ENCODE measurements around the gene WRAP53.

WRAP53 gene

GRCh38 chr17:7704601-7705268 is 16.5 kb downstream of the WRAP53 start, which contains the start of gene EFNB3:
Gene EFNB3 (plus strand): TSS chr17:7705202. CDS start chr17:7705599, 397 bp downstream.
- Histone ChIP-seq H3K36me3 (ENCODE audit: control insufficient read depth, insufficient read depth, low read length) (no peaks in the 10 kb centered on the region), H2BK15ac (replicated peaks; ENCODE audit: low read depth) (no peak within 1 kb of the TSS), H2BK5ac (ENCODE audit: low read length) (no peak within 1 kb of the TSS), H3K4me3 (ENCODE audit: low read length) (peak within 1 kb of the TSS; percentile 45), H3K18ac (ENCODE audit: low read length) (peak within 1 kb of the TSS; percentile 54), H3K23ac (ENCODE audit: low read length) (no peak within 1 kb of the TSS), H4K8ac (ENCODE audit: low read depth, low read length) (no peak within 1 kb of the TSS), H3K27me3 (ENCODE audit: insufficient read depth, low read length, poor library complexity) (peaks cover 3% of the 10 kb centered on the region), H3K27ac (ENCODE audit: low read depth, low read length) (peak within 1 kb of the TSS; percentile 37), H3K56ac (ENCODE audit: low read length) (peak within 1 kb of the TSS; percentile 82), H2BK120ac (ENCODE audit: low read depth, low read length) (no peak within 1 kb of the TSS), H4K5ac (ENCODE audit: low read length) (no peak within 1 kb of the TSS), H3K79me2 (ENCODE audit: control insufficient read depth, insufficient read depth, low read length) (no peaks in the 10 kb centered on the region), H3K9ac (ENCODE audit: low read length) (peak within 1 kb of the TSS; percentile 72), H3K4ac (ENCODE audit: low read depth, low read length) (no peak within 1 kb of the TSS), H3K4me2 (ENCODE audit: low read length) (peak within 1 kb of the TSS; percentile 91), H2AK5ac (ENCODE audit: low read length) (no peak within 1 kb of the TSS), H3K79me1 (ENCODE audit: low read length) (no peaks in the 10 kb centered on the region), H3K4me1 (ENCODE audit: control insufficient read depth, low read depth, low read length) (peaks cover 6% of the 10 kb centered on the region)
- no CpG with 5 or more reads among the region's 45 CpGs for WGBS (ENCODE audit: extremely low coverage, insufficient coverage, low lambda C conversion rate)
- DNase-seq = peak; percentile 88

GRCh38 chr17:7705269-7706255 is 17.3 kb downstream of the WRAP53 start:
- H3K36me3 ChIP-seq (ENCODE audit: control insufficient read depth, insufficient read depth, low read length) = no peaks in the 10 kb centered on the region
- H3K4me3 ChIP-seq (ENCODE audit: low read length) = peak overlapping the region; percentile 45
- H2AK5ac ChIP-seq (ENCODE audit: low read length) = no peak overlapping the region
- H3K4me2 ChIP-seq (ENCODE audit: low read length) = peak overlapping the region; percentile 67
- no peak overlapping the region for H4K5ac ChIP-seq (ENCODE audit: low read length)
- peaks cover 3% of the 10 kb centered on the region for H3K27me3 ChIP-seq (ENCODE audit: insufficient read depth, low read length, poor library complexity)
- H3K27ac ChIP-seq (ENCODE audit: low read depth, low read length) = no peak overlapping the region
- no peak overlapping the region for H3K23ac ChIP-seq (ENCODE audit: low read length)
- H2BK5ac ChIP-seq (ENCODE audit: low read length) = no peak overlapping the region
- no peaks in the 10 kb centered on the region for H3K79me2 ChIP-seq (ENCODE audit: control insufficient read depth, insufficient read depth, low read length)
- H3K56ac ChIP-seq (ENCODE audit: low read length) = peak overlapping the region; percentile 82
- H3K79me1 ChIP-seq (ENCODE audit: low read length) = no peaks in the 10 kb centered on the region
- H4K8ac ChIP-seq (ENCODE audit: low read depth, low read length) = no peak overlapping the region
- peak overlapping the region; percentile 54 for H3K18ac ChIP-seq (ENCODE audit: low read length)
- no peak overlapping the region for H2BK120ac ChIP-seq (ENCODE audit: low read depth, low read length)
- WGBS (ENCODE audit: extremely low coverage, insufficient coverage, low lambda C conversion rate) = no CpG with 5 or more reads among the region's 50 CpGs
- H3K4me1 ChIP-seq (ENCODE audit: control insufficient read depth, low read depth, low read length) = peaks cover 6% of the 10 kb centered on the region
- H2BK15ac ChIP-seq (replicated peaks; ENCODE audit: low read depth) = no peak overlapping the region
- H3K4ac ChIP-seq (ENCODE audit: low read depth, low read length) = no peak overlapping the region
- no peak for DNase-seq
- H3K9ac ChIP-seq (ENCODE audit: low read length) = peak overlapping the region; percentile 72

DNA sequence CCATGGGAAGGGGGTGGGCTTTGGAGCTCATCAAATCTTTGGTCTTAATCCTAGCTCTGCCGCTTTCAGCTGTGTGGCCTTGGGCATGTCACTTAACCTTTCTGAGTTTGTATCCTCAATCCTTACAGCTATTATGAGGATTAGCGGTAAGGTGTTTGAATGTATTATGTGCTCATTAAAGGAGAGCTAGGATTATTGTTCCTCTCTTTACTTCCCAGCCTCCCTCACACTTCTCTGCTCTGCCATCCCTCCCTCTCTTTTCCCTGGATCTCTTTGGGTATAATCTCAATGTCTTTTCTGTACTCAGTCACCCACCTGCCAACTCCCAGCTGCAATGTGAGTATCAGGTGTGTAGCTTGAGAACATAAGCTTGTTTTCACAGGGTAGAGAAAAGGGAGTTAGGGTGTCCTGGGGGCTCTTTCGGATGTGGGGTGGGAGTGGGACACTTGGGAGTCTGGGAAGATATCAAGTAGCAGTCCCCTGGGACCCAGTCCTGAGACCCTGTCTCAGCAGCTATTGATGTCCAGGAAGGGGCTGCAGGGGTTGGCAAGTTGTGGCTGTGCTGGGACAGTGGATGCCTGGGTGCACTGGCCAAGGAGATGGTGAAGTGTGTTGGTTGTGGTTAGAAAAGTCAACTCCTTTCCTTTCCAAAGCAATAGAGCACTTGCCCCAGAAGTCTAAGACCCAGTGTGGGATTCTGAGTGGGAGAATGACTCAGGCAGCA is 18.5 kb downstream of the WRAP53 start:
- H2BK15ac ChIP-seq (replicated peaks; ENCODE audit: low read depth) = no peak overlapping the region
- H4K5ac ChIP-seq (ENCODE audit: low read length) = no peak overlapping the region
- no peak overlapping the region for H3K56ac ChIP-seq (ENCODE audit: low read length)
- H3K18ac ChIP-seq (ENCODE audit: low read length) = no peak overlapping the region
- no peak overlapping the region for H3K23ac ChIP-seq (ENCODE audit: low read length)
- H4K8ac ChIP-seq (ENCODE audit: low read depth, low read length) = no peak overlapping the region
- no peak overlapping the region for H2AK5ac ChIP-seq (ENCODE audit: low read length)
- H3K36me3 ChIP-seq (ENCODE audit: control insufficient read depth, insufficient read depth, low read length) = no peaks in the 10 kb centered on the region
- H3K79me2 ChIP-seq (ENCODE audit: control insufficient read depth, insufficient read depth, low read length) = no peaks in the 10 kb centered on the region
- no peak overlapping the region for H3K4ac ChIP-seq (ENCODE audit: low read depth, low read length)
- H2BK120ac ChIP-seq (ENCODE audit: low read depth, low read length) = no peak overlapping the region
- no peak overlapping the region for H2BK5ac ChIP-seq (ENCODE audit: low read length)
- H3K4me1 ChIP-seq (ENCODE audit: control insufficient read depth, low read depth, low read length) = peaks cover 6% of the 10 kb centered on the region
- no CpG with 5 or more reads among the region's 3 CpGs for WGBS (ENCODE audit: extremely low coverage, insufficient coverage, low lambda C conversion rate)
- H3K79me1 ChIP-seq (ENCODE audit: low read length) = no peaks in the 10 kb centered on the region
- peaks cover 3% of the 10 kb centered on the region for H3K27me3 ChIP-seq (ENCODE audit: insufficient read depth, low read length, poor library complexity)
- no peak overlapping the region for H3K4me3 ChIP-seq (ENCODE audit: low read length)
- no peak overlapping the region for H3K4me2 ChIP-seq (ENCODE audit: low read length)
- H3K9ac ChIP-seq (ENCODE audit: low read length) = no peak overlapping the region
- DNase-seq = no peak
- H3K27ac ChIP-seq (ENCODE audit: low read depth, low read length) = no peak overlapping the region

DNA sequence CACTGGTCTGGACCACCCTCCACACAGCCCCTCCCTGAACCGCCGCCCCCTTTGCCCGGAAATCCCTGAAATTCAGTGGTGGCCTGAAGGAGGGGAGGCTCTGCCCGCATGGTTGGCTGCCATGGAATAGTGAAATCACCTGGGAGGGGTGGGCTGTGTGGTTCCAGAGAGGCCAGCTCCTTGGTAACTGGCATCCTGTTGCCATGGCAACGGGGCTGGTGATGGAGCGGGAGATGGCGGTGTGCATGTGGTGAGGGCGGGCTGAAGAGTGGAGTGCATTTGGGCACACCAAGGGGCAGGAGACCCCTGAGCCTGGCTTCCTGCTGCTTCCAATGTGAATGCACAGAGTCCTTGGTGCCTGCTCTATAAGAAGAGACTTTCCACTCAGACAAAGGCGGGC is 19.2 kb downstream of the WRAP53 start:
- Histone ChIP-seq H3K4me1 (ENCODE audit: control insufficient read depth, low read depth, low read length) (peaks cover 6% of the 10 kb centered on the region), H4K8ac (ENCODE audit: low read depth, low read length) (no peak overlapping the region), H2AK5ac (ENCODE audit: low read length) (no peak overlapping the region), H3K4me2 (ENCODE audit: low read length) (no peak overlapping the region), H3K9ac (ENCODE audit: low read length) (no peak overlapping the region), H2BK120ac (ENCODE audit: low read depth, low read length) (no peak overlapping the region), H3K79me2 (ENCODE audit: control insufficient read depth, insufficient read depth, low read length) (no peaks in the 10 kb centered on the region), H3K36me3 (ENCODE audit: control insufficient read depth, insufficient read depth, low read length) (no peaks in the 10 kb centered on the region), H3K4me3 (ENCODE audit: low read length) (no peak overlapping the region), H3K27me3 (ENCODE audit: insufficient read depth, low read length, poor library complexity) (peaks cover 3% of the 10 kb centered on the region), H3K56ac (ENCODE audit: low read length) (no peak overlapping the region), H4K5ac (ENCODE audit: low read length) (no peak overlapping the region), H2BK15ac (replicated peaks; ENCODE audit: low read depth) (no peak overlapping the region), H3K79me1 (ENCODE audit: low read length) (no peaks in the 10 kb centered on the region), H3K18ac (ENCODE audit: low read length) (no peak overlapping the region), H3K23ac (ENCODE audit: low read length) (no peak overlapping the region), H2BK5ac (ENCODE audit: low read length) (no peak overlapping the region), H3K27ac (ENCODE audit: low read depth, low read length) (no peak overlapping the region), H3K4ac (ENCODE audit: low read depth, low read length) (no peak overlapping the region)
- no CpG with 5 or more reads among the region's 9 CpGs for WGBS (ENCODE audit: extremely low coverage, insufficient coverage, low lambda C conversion rate)
- no peak for DNase-seq

- no peak overlapping the region for H2AK5ac ChIP-seq (ENCODE audit: low read length)
- no peak overlapping the region for H2BK120ac ChIP-seq (ENCODE audit: low read depth, low read length)
- peaks cover 3% of the 10 kb centered on the region for H3K27me3 ChIP-seq (ENCODE audit: insufficient read depth, low read length, poor library complexity)
- WGBS (ENCODE audit: extremely low coverage, insufficient coverage, low lambda C conversion rate) = no CpG with 5 or more reads among the region's 22 CpGs
- no peak overlapping the region for H3K4ac ChIP-seq (ENCODE audit: low read depth, low read length)
- no peak for DNase-seq
- no peak overlapping the region for H3K23ac ChIP-seq (ENCODE audit: low read length)
- no peak overlapping the region for H3K9ac ChIP-seq (ENCODE audit: low read length)
- no peak overlapping the region for H3K4me3 ChIP-seq (ENCODE audit: low read length)
- H3K36me3 ChIP-seq (ENCODE audit: control insufficient read depth, insufficient read depth, low read length) = no peaks in the 10 kb centered on the region
- H3K56ac ChIP-seq (ENCODE audit: low read length) = no peak overlapping the region
- H3K4me2 ChIP-seq (ENCODE audit: low read length) = no peak overlapping the region
- no peaks in the 10 kb centered on the region for H3K79me2 ChIP-seq (ENCODE audit: control insufficient read depth, insufficient read depth, low read length)
- no peak overlapping the region for H2BK15ac ChIP-seq (replicated peaks; ENCODE audit: low read depth)
- H3K27ac ChIP-seq (ENCODE audit: low read depth, low read length) = no peak overlapping the region
- H2BK5ac ChIP-seq (ENCODE audit: low read length) = no peak overlapping the region
- no peak overlapping the region for H4K8ac ChIP-seq (ENCODE audit: low read depth, low read length)
- H4K5ac ChIP-seq (ENCODE audit: low read length) = no peak overlapping the region
- H3K18ac ChIP-seq (ENCODE audit: low read length) = no peak overlapping the region
- H3K79me1 ChIP-seq (ENCODE audit: low read length) = no peaks in the 10 kb centered on the region
- H3K4me1 ChIP-seq (ENCODE audit: control insufficient read depth, low read depth, low read length) = peaks cover 6% of the 10 kb centered on the region
Measured at GRCh38 chr17:7707858-7708750, 19.8 kb downstream of the WRAP53 start.
